IMR-90 (cell line): ENCODE measurements around the gene CTDSPL. TPM values are rescaled to one million over a fixed set of nuclear protein-coding genes. Genes with fewer than 3 reads are reported as not detected.

Experiments used
- ATAC-seq: fragments of 200-7000 bp; cut with Tn5 transposase; 2 replicates; pipeline ENCODE4 v1.9.1; 2020; ENCODE audit warnings: low read depth, mild to moderate bottlenecking, moderate library complexity
- BruUV-seq: library from RNA; stranded (reverse); fragments of 400-500 nt; replicated peaks from 2 replicates; lab custom pipeline; 2021; lab: Mats Ljungman, UMichigan
- CTCF ChIA-PET: fragments of 300-600 bp; formaldehyde crosslinking; extraction: SDS; loops from one replicate; lab custom pipeline; 2021; ENCODE audit warnings: antibody characterized with exemption; lab: Yijun Ruan, JAX
- POLR2A ChIA-PET: fragments of 300-600 bp; sonication (Branson Sonifier 250); formaldehyde crosslinking; loops from one replicate; lab custom pipeline; 2022; ENCODE audit warnings: antibody characterized with exemption; ENCODE audit not compliant: unreplicated experiment; lab: Charles Lee
- DNase-seq: peaks from one replicate; pipeline ENCODE4 v3.0.0; 2013
- H2AFZ ChIP-seq: replicated peaks from 2 replicates; pipeline ENCODE3; 2013; ENCODE audit warnings: low read length, mild to moderate bottlenecking; ENCODE audit not compliant: poor library complexity
- H2AK5ac ChIP-seq: 2 replicates; pipeline ENCODE4 v1.6.1; 2013; ENCODE audit warnings: low read depth, low read length, inconsistent platforms
- H2AK9ac ChIP-seq: replicated peaks from 2 replicates; pipeline ENCODE3; 2013; ENCODE audit warnings: mild to moderate bottlenecking, low read depth, low read length, moderate library complexity; ENCODE audit not compliant: poor library complexity
- H2BK120ac ChIP-seq: 2 replicates; pipeline ENCODE4 v1.6.1; 2013; ENCODE audit warnings: low read depth, low read length, inconsistent platforms
- H2BK15ac ChIP-seq: 3 replicates; pipeline ENCODE4 v1.6.1; 2013; ENCODE audit warnings: low read depth, low read length, inconsistent platforms
- H2BK20ac ChIP-seq: 2 replicates; pipeline ENCODE4 v1.6.1; 2013; ENCODE audit warnings: low read depth, mild to moderate bottlenecking, inconsistent platforms, low read length, moderate library complexity
- H2BK5ac ChIP-seq: 2 replicates; pipeline ENCODE4 v1.6.1; 2013; ENCODE audit warnings: mild to moderate bottlenecking, low read depth, low read length, inconsistent platforms; ENCODE audit not compliant: poor library complexity, severe bottlenecking
- H3K14ac ChIP-seq: replicated peaks from 2 replicates; pipeline ENCODE4 v1.6.1; 2013; ENCODE audit warnings: low read depth, low read length, inconsistent platforms
- H3K18ac ChIP-seq: 2 replicates; pipeline ENCODE4 v1.6.1; 2013; ENCODE audit warnings: low read depth, low read length, control low read depth
- H3K23ac ChIP-seq: 2 replicates; pipeline ENCODE4 v1.6.1; 2013; ENCODE audit warnings: low read depth, low read length, inconsistent platforms
- H3K27ac ChIP-seq: 2 replicates; pipeline ENCODE4 v1.5.1; 2013; ENCODE audit warnings: mild to moderate bottlenecking, control low read depth, low read length; ENCODE audit not compliant: insufficient read depth
- H3K27me3 ChIP-seq: 2 replicates; pipeline ENCODE4 v1.6.1; 2013; ENCODE audit warnings: low read length; ENCODE audit not compliant: control insufficient read depth, insufficient read depth
- H3K36me3 ChIP-seq: 2 replicates; pipeline ENCODE4 v1.6.1; 2013; ENCODE audit warnings: low read length, mixed read lengths; ENCODE audit not compliant: control insufficient read depth, insufficient read depth
- H3K4ac ChIP-seq: 2 replicates; pipeline ENCODE4 v1.6.1; 2013; ENCODE audit warnings: low read depth, low read length, inconsistent platforms
- H3K4me1 ChIP-seq: 2 replicates; pipeline ENCODE4 v1.6.1; 2013; ENCODE audit warnings: low read length, mixed read lengths; ENCODE audit not compliant: control insufficient read depth, insufficient read depth
- H3K4me2 ChIP-seq: 2 replicates; pipeline ENCODE4 v1.6.1; 2013; ENCODE audit warnings: low read depth, mild to moderate bottlenecking, control low read depth, low read length, moderate library complexity
- H3K4me3 ChIP-seq: 2 replicates; pipeline ENCODE4 v1.5.1; 2013; ENCODE audit warnings: low read depth, mild to moderate bottlenecking, control low read depth, low read length, moderate library complexity; ENCODE audit not compliant: insufficient read depth
- H3K56ac ChIP-seq: 2 replicates; pipeline ENCODE4 v1.6.1; 2013; ENCODE audit warnings: low read length, inconsistent platforms; ENCODE audit not compliant: insufficient read depth; ENCODE audit errors: extremely low read depth
- H3K79me1 ChIP-seq, 2 experiments: 2 replicates each; pipeline ENCODE4 v1.6.1; 2013; ENCODE audit warnings: low read length in 2 of 2, inconsistent platforms in 1 of 2, low read depth in 1 of 2
- H3K9ac ChIP-seq: 2 replicates; pipeline ENCODE4 v1.6.1; 2013; ENCODE audit warnings: low read depth, low read length, control low read depth
- H3K9me1 ChIP-seq: 2 replicates; pipeline ENCODE4 v1.6.1; 2013; ENCODE audit warnings: low read length, inconsistent platforms; ENCODE audit not compliant: insufficient read depth
- H3K9me3 ChIP-seq: 2 replicates; pipeline ENCODE4 v1.6.1; 2013; ENCODE audit warnings: low read length; ENCODE audit not compliant: control insufficient read depth, insufficient read depth
- H4K20me1 ChIP-seq: 2 replicates; pipeline ENCODE4 v1.6.1; 2013; ENCODE audit warnings: low read length, inconsistent platforms; ENCODE audit not compliant: insufficient read depth
- H4K5ac ChIP-seq: 2 replicates; pipeline ENCODE4 v1.6.1; 2013; ENCODE audit warnings: mild to moderate bottlenecking, low read depth, low read length, control low read depth
- H4K8ac ChIP-seq, 2 experiments: 2 replicates each; pipeline ENCODE4 v1.6.1; 2013; ENCODE audit warnings: low read depth in 2 of 2, low read length in 2 of 2, control low read depth in 1 of 2, inconsistent platforms in 1 of 2
- H4K91ac ChIP-seq: 2 replicates; pipeline ENCODE4 v1.6.1; 2013; ENCODE audit warnings: low read depth, low read length, inconsistent platforms; ENCODE audit not compliant: insufficient read depth
- BHLHE40 ChIP-seq: fragments of 150-350 bp; IDR thresholded peaks from 2 replicates; pipeline ENCODE4 v1.6.1; 2016; ENCODE audit warnings: mild to moderate bottlenecking, low read depth, low read length
- CEBPB ChIP-seq: IDR thresholded peaks from 2 replicates; pipeline ENCODE4 v1.6.1; 2012; ENCODE audit warnings: low read depth, low read length, improper control_type of control experiment
- WGBS, 2 experiments: methylation state at CpG; one replicate each; pipeline versions ENCODE4 v1.1.5 to v1.1.7; 2013; ENCODE audit warnings: missing lambda C conversion rate in 2 of 2; ENCODE audit not compliant: insufficient read length in 1 of 2; ENCODE audit errors: extremely low coverage in 2 of 2; 5-methylcytosine and 5-hydroxymethylcytosine counted together
- dilution Hi-C: fragments of 300-500 bp; cut with HindIII; formaldehyde crosslinking; loops from one replicate; pipeline ENCODE4 v1.14.3; 2018; ENCODE audit warnings: low sequenced_read_pairs; ENCODE audit not compliant: unreplicated experiment
- in situ Hi-C: fragments of 300-500 bp; cut with MboI; formaldehyde crosslinking; loops from 3 replicates; pipeline ENCODE4 v1.14.3; 2019; ENCODE audit warnings: low sequenced_read_pairs, inconsistent platforms, mixed read lengths
- intact Hi-C: fragments of 100-400 bp; cut with micrococcal nuclease; formaldehyde crosslinking; loops from 2 replicates; pipeline ENCODE4 v1.10.0; 2022
- polyA plus RNA-seq, 3 experiments: library from polyadenylated mRNA; depleted of rRNA; stranded (reverse); fragments of >200 nt; gene quantifications; 2 replicates each; pipeline ENCODE4 v1.2.3, GENCODE V29; 2012; ENCODE audit warnings: low replicate concordance in 1 of 3
- total RNA-seq: library from RNA; depleted of rRNA; stranded (reverse); fragments of >200 nt; gene quantifications from 2 replicates; pipeline ENCODE4 v1.2.3, GENCODE V29; 2012

The CTDSPL gene
- total and polyA plus RNA-seq, 2 of the 4 experiments (the other 2 are of a cell fraction): 24.5 to 29.0 TPM

- in situ Hi-C loops: no loop called here
- Histone ChIP-seq H4K5ac (no peak overlapping the region), H2BK120ac (no peak overlapping the region), H3K9ac (no peak overlapping the region), H3K4me3 (no peak overlapping the region), H4K8ac (0 out of 4 replicates have a peak overlapping the region, but pooled peaks of 1 of the 2 experiments have one; percentile 13), H3K4ac (0 out of 2 replicates have a peak overlapping the region, but pooled peaks have one; percentile 19), H3K4me2 (peak overlapping the region; percentile 14; the same call in 1 of the 2 replicates), H2BK20ac (no peak overlapping the region), H2BK15ac (no peak overlapping the region), H3K18ac (no peak overlapping the region), H3K9me3 (no peaks in the 10 kb centered on the region), H4K20me1 (peaks cover 33% of the 10 kb centered on the region), H3K9me1 (peaks cover 19% of the 10 kb centered on the region), H2AK9ac (peak overlapping the region; percentile 57), H2BK5ac (no peak overlapping the region), H3K23ac (0 out of 2 replicates have a peak overlapping the region, but pooled peaks have one; percentile 42), H3K4me1 (peaks cover 17% of the 10 kb centered on the region), H4K91ac (no peak overlapping the region), H3K27ac (no peak overlapping the region), H2AFZ (peak overlapping the region; percentile 13), H3K14ac (no peak overlapping the region), H3K27me3 (no peaks in the 10 kb centered on the region), H3K36me3 (no peaks in the 10 kb centered on the region), H3K79me1 (peaks cover 26 to 59% of the 10 kb centered on the region in 2 experiments), H2AK5ac (peak overlapping the region; percentile 48), H3K56ac (no peak overlapping the region)
- intact Hi-C loops: loop anchor here (1.0 to 2.0 kb wide), 2 partner anchors 15 to 103 kb away; no protein-coding TSS in a partner anchor
- peak; percentile 69; the same call in 1 of the 2 replicates for TF ChIP-seq CEBPB
- no peak for TF ChIP-seq BHLHE40
- POLR2A ChIA-PET: no interaction called here
- no TSS peak for BruUV-seq
- CTCF ChIA-PET: interaction anchor here (0.9 kb wide), 1 partner anchor 9 kb away, joined by 3 read pairs; no protein-coding TSS in a partner anchor
- dilution Hi-C loops: no loop called here
- WGBS, 2 experiments: no CpG with 5 or more reads among the region's 5 CpGs
- ATAC-seq (no peak), DNase-seq (no peak)
Measured at GRCh38 chr3:37863949-37864822, 2.5 kb downstream of the CTDSPL start.
